OCI-LY7 (cell line): ENCODE measurements around the gene TXNRD1.

Experiments used
- CTCF ChIP-seq: fragments of 200-600 bp; sonication (generic); conservative IDR thresholded peaks from 2 replicates; pipeline ENCODE4 v1.5.1; 2014; ENCODE audit warnings: mild to moderate bottlenecking, antibody characterized with exemption, low read length, moderate library complexity, mixed read lengths
- EZH2phosphoT487 ChIP-seq: fragments of 200-600 bp; sonication (generic); IDR thresholded peaks from 2 replicates; pipeline ENCODE4 v1.6.1; 2018; ENCODE audit warnings: low read depth, borderline replicate concordance, mild to moderate bottlenecking, mixed run types, antibody characterized with exemption, low read length, moderate library complexity, mixed read lengths

DNA sequence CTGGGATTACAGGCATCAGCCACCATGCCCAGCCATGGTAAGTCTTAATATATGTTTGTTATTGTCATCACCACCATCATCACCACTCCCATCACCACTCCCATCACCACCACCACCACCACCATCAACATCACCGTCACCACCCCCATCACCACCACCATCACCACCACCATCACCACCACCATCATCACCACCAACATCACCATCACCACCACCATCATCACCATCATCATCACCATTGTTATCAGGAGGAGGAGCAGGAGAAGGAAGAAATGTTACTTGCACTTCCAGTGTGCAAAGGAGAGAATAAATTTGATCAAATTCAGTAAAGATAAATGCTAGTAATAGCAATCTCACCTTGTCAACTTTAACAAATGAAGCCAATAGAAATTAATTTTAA lies 169.9 kb downstream of the TXNRD1 start:
- no peak for TF ChIP-seq EZH2phosphoT487
- TF ChIP-seq CTCF: no peak
